ELF-1 (cell line): ENCODE data around the gene RPL10.
A peak's percentile ranks its signal among the peaks of the same experiment; 100 is the strongest.

Experiments used
- DNase-seq: peaks from one replicate; pipeline ENCODE4 v3.0.0-alpha.2; 2016; ENCODE audit warnings: low read depth, low spot score

RPL10 gene

DNA sequence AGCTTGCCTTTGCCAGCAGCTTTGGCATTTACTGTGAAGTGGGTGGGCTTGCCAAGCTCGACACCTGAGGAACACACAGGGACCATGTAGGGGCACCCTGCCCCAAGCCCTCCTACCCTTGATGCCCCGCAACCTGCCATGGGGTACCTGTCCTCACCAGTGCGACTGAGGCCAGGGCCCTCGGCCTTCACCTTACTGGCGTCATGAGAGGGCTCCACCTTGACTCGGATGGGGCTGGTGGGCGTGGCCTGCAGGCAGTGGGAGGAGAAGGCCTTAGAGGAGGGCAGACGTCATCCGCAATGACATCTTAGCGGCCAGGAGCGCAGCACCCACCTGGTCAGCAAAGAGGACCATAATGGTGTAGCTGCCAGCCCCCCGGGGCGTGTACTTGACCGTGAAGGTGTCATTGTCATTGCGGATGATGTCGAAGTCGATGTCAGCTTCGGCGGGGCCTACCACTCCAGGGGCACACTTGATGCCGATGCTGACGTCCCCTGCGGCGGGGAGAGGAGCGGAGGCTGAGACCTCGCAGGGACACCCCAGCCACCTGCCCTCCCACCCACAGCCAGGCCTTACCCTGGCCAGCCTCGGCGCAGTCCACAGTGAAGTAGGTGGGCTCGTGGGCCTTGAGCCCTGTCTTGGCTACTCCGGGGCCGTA, 36.0 kb upstream of the RPL10 start:
- DNase-seq: no peak

DNA sequence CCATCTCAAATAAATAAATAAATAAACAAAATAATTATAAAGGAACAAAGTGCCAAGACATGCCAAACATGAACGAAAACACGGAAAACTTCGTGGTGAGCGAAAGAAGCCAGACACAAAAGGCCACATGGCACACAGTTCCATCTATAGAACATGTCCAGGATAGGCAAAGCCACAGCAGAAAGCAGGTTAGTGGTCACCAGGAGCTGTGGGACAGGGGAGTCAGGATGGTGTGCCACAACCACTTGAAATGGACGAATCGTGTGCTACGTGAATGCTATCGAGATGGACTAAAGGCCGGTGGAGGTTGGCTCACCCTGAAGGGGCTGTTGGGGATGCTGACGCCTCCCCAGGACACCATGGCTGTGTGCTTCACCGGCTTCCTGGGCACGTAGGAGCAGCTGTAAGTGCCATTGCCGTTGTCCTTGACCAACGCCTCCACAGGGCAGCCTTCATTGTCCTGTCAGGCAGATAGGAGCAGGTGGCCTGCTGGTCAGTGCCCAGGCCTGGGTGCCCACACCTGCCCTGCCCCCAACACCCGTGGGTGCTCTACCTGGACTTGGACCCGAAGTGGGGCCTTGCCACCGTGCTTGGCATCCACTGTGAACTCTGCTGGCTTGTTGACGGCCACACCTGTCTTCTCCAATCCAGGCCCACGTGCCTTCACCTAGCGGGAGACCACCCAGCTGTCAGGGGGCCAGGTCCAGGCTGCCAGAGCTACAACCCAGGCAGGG, 34.3 kb upstream of the RPL10 start:
- no peak for DNase-seq

DNA sequence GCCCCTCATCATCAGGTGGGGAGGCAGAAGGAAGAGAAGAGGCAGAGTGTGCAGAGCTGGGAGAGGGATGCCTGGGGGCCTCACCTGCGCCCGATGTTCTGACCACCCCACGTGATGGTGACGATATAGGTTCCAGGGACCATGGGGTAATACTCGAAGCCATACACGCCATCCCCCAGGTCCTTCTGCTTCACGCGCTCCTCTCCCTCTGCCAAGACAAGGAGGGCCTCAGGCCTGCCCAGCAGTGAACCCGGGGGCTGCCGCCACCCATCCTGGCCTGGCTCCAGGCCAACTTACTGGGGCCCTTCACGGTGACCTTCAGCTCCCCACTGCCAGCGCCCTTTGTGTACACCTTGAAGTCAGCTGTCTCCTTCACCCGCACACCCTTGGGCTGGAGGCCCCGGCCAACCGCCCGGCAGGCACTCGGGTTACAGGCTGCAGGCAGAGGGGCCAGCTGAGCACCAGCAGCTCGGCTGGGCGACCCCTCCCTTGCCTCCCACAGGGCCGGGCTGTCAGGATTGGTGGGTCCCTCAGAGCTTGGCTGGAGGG, 33.1 kb upstream of the RPL10 start:
- DNase-seq: peak; percentile 42

DNA sequence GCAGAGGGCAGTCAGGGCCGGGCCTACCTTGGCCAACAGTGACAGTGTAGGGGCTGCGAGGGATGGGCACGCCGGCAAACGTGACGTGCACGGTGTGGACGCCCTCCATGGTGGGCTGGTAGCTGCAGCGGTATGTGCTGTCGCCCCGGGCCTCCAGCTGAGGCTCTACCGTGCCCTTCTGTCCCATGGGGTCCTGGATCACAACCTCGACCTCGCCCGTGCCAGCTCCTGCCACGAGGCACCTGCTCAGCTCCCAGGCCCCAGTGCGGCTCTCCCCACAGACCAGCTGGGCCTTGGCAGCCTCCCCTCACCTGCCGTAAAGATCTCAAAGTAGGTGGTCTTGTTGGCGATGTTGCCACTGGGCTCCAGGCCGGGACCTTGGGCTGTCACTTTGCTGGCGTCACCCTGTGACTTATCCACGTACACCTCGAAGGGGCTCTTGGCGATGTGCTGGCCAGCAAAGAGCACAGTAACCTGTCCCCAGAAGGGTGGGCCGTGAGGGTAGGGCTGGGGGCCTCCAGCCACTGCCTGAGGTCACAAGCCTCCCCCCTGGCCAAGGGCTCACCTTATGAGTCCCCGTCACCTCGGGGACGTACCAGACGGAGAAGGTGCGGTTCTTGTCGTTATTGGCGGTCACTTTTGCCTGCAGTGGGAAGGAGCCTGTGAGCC, 32.0 kb upstream of the RPL10 start:
- DNase-seq: no peak

DNA sequence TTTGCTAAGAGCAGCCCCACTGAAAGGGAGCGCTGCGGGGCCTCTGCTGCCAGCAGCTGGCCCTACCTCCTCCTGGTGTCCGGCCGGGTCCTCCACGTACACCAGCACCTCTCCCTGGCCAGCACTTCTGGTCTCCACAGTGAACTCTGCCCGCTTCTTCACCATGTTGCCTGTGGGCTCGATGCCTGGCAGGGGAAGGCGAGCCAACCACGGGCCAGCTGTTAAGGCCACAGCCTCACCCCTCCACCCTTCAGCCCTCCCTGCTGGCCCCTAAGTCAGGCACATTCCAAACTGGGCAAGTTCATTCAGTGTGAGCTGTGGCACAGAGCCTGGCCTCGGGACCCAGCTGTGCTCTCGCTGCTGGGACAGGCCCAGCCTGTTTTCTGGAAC, 31.5 kb upstream of the RPL10 start:
- no peak for DNase-seq

DNA sequence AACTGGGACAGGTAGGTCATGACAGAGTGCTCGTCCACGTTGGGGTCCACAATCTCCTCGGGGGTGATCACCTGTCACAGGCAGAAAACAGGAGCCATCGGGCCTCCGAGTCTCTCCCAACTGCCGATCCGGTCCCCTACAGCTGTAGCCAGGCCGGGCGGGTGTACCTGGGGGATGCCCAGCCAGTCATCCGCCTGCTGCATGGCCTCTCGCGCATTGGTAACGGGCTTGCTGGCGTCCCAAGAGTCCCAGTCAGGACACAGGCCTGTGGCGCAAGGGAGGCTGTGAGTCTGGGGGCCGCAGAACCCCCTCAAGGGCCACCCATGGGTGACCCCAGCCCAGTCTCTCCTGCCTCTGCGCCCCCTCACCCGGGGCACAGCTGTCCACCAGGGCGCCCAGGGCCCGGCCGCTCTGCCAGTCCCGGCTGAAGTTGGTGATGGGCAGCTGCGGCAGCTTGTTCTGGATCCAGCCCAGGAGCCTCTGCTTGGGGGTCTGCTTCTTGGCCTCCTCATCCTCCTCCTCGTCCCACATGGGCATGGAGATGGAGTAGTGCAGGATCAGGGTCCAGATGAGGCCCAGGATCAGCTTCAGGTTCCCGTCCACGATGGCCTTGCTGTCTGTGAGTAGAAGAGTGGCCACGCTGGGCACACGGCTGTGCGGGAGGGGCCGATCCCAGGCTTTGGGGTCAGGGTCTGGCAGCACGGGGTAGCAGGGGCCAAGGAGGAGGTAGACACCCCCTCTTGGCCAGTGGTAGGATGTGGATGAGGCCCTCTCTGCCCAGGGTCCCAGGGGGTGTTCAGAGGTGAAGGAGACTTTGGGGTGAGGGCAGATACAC, 30.5 kb upstream of the RPL10 start:
- no peak for DNase-seq

DNA sequence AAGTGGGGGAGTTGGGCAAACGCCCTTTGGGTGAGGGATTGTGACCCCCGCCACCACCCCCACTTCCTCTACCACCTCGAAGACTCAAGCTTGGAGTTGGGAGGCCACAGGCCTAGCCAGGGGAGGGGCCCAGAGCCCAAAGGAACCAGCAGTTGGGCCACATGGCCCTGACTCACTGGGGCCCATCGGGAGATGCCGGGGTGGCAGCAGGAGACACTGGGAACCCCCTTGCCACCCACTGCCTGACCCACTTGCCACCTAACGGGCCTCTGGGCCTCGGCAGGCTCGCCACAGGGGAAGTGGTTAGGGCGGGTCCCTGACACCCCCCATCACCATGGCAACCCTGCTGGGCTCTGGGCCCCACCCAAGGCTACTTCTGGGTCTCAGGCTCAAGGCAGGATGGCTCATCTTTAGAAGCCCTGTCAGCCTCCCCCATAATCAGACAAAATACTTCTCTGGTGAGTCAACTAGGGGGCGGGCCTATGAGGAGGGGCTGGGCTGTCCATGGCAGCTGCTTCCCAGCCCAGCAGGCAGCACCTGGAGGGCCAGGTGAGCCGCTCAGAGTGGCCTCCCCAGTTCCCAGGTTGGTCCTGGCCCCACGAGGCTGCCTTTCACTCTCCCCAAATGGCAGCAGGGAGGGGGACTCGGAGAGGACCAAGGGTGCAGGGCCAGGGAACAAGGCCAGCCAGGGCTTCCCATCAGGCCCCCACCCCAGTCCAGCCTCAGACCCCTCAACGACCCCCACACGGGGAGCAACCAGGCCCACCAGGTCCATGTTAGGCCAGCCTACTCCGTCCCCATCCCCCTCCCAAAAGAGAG, 29.3 kb upstream of the RPL10 start:
- DNase-seq: peak; percentile 90

DNA sequence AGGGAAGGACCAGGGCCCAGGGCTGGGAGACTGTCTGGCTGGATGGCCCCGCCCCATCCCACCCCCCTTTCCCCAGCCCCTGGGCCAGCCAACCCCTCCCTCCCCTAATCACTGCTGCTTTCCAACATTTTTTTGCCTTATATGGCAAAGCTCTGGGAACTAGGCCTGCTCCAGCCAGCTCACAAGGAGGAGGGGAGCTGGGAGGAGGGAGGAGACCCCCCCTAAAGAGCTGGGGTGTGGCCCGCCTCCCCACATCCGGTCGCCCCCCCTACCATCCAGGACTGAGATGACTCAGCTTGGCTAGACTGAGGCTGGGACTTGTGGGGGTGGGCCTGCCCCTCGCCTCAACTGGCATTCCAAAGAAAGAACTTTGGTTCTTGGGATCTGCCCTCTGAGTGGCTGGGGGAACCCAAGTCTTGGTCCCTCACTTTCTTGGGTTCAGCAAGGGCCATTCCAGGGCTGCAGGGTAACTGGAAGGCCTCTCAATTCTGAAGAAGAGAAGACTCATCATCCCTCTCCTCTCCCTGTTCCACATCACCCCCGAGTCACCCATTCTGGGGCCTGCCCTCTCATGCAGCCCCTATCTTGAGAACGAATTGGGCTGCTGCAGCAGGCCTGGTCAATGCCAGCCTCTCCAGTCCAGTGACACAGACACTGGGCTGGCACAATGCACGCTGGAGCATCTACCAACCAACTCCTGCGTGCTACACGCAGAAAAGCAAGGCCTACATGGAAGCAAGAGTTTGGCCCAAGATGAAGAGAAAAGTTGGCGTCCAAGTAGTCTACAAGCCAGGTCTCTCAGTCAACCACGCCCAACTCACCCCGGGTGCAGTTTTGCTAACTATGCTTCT, 28.5 kb upstream of the RPL10 start:
- DNase-seq: peak; percentile 97

DNA sequence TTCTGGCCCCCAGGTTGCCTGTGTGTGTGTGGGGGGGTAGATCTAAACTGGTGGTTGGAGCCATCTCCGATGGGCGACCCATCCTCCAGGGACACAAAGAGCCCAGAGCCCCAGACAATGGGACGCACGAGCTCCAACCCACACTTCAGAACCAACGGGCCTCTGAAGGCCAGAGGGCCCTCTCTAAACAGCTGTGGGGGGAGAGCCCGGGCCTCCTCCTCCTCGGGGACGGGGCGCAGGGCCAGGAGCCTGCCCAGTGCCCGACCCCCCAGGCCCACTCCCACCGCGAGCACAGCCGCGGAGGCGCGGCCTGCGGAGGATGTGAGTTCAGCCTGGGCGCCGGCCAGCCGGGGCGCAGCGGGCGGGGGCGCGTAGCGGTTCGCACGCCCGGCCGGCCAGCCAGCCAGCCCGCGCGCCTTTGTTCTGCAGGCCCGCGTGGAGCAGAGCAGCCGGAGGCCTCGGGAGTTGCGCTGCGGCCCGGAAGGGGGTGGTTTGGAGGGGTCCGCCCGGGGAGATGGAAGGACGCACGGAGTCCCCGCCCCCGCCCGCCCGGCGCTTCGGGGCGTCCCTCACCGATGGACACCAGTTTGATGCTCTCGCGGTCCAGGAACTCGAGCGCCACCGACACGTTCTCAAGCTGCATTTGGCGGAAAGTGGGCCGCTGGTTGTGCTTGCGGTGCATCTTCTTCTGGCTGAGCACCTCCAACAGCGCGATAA, 27.7 kb upstream of the RPL10 start:
- peak; percentile 41 for DNase-seq

DNA sequence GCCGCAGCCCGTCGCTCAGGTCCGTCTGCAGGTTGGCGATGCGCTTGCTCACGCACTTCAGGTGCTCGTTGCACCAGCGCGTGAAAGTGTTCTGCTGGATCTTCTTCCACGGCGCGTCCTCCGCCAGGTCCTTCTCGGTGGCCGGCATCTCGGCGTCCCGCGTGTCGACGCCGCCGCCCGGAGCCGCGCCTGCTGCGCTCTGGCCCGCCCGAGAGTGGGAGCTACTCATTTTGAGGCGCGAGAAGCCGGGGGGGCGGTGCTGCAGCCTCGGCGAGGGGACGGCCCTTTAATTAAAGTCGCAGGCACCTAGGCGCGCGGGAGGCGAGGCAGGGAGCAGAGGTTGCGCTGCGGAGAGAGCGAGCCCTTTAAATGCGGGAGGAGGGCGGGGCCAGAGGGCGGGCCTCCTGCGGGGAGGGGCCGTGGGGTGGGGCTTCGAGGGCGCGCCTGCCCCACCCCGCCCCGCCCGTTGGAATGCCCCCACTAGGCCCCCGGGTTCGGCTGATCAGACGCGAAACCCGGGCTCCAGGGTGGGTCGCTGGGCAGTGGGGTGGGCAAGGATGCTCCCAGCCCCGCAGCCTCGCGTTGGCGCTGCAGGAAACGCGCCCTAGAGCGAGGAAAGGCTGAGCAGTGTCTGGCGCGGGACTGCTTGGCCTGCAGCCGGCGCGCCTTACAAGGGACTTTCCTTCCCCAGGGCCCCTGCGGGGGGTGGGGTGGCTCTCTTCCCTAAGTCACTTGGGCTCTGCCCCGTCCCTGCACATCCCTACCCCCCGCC, 27.0 kb upstream of the RPL10 start:
- DNase-seq: peak; percentile 96

DNA sequence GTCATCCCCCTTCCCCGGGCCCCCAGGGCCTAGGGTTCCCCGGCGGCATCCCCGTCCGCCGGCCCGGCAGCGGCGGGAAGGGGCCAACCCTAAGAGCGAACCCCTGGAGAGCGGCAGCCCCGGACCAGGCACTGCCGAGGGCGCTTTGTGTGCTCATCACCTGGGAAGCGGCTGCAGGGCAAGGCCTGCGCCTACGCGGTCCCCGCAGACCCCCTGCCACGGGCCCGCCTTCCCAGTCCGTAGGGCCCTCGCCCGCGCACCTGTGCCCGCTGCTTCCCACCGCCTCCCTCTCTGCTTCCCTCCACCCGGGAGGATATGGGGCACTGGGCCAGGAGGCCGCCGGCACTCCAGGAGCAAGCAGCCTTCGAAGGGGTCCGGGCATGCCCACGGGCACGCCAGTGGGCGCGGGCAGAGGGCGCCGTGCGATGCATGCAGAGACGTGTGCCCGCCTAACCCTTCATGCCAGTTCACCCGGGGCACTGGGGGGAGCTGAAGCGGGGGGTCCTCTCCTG, 26.3 kb upstream of the RPL10 start:
- no peak for DNase-seq

DNA sequence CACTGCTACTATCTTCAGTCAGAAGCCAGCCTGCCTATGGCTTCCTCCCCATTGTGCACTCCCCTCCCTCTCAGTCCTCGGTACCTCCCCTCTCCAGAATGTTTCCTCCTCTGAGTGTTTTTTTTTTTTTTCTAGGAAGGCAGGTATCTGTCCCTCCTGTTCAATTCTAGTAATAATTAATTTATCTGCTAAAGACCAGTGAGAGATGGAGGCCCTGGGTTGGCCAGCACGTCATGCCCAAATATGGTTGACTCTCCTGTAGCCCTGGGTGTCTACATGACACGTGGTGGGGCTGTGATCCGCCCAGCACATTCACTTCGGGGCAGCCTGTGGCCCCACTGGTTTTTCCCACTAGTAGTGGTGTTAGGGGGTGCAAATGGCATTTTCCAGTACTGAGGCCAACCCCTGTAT, 25.6 kb upstream of the RPL10 start:
- DNase-seq: peak; percentile 58

DNA sequence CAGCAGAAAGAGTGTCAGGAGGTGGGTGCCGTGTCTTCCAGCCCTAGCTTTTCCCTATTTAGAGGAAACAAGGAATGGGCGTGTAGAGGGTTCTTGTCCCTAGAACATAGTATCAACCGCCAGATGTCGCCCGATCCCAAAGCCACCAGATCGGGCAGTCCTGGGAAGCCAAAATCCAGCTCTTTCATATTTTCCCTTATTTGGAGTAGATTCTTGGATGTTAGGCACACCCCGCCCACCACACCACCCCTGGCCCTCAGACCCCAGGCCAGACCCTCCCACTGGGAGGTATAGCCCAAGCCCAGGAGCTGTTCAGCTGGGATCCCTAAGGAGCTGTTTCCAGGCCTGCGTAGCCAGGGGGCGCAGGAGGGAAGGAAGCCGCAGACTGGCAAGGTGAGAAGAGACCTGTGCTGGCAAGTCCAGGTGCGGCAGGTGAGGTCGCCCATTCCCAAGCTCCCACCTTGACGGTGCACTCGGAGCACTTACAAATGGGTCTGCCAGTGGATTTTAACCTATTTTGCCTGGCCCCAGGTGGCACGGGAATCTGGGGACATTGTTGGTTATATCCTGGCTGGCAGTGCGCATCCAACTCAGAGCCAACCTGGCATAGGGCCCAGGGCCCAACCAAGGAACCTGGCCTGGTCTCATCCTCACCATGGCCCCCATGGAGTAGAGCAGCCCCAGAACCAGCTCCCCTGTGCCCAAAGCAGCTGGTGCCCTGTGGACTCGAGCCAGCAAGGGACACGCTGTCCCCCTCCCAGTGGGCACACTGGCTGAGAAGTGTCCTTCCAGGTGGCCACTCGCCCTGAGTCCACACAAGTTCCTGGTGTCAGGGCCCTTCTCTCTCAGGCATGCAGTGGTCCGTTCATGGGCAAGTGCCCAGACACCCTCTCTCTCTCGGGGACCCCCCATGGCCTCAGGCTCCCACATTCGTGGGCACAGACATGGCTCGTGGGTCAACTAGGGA, 24.6 kb upstream of the RPL10 start:
- peak; percentile 96 for DNase-seq

DNA sequence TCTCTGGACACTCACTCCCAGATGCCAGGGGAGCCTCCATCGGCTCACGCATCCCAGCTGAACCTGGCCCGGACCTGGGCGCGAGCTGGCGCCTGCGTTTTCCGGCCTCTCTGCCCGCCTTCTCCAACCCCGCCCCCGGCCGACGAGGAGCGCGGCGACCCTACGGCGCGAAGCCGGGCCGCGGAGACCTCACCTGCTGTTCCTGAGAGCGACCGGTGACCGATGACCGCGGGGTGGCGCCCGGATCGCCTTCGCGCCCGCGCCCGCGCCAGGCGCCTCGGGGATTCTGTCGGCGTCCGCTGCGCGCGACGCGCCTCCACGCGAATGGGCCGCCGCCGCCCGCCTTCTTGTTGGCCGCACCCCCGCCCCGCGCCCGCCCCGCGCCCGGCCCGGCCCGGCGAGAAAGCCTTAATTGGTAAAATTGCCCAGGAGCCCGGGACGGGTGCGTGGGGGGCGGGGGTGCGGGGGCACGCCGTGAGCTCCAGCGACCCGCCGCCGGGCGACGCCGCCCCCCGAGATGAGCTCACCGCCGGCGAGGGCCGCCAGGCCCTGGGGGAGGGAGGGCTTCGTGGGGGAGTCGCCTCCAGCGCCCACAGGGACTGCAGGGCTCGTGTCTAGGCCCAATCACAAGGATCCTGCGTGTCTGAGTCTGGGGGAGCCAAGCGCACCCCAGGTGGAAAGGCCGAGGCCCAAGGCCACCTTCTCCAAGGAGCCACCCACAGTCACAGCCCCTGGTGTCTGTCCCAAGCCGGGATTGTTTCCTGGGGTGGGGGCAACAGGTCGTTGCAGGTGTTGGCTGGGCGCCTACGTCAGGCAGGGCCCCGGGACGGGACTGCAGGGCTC, 23.6 kb upstream of the RPL10 start, which contains the start of gene FLNA:
Gene FLNA (minus strand): TSS at position 322 of the 843 bp plus-strand sequence. CDS start 3,389 bp downstream, outside the sequence.
- DNase-seq: peak; percentile 75

DNA sequence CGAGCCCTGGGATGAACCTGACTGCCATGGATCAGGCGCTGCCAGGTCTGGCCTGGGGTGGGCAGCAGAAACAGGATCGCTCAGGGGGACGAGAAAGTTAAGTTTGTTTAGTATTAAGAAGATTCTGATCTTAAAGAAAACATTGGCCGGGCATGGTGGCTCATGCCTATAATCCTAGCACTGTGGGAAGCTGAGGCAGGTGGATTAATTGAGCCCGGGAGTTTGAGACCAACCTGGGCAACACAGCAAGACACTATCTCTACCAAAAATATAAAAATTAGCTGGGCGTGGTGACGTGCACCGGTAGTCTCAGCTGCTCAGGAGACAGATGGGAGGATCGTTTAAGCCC, 23.0 kb upstream of the RPL10 start:
- no peak for DNase-seq

DNA sequence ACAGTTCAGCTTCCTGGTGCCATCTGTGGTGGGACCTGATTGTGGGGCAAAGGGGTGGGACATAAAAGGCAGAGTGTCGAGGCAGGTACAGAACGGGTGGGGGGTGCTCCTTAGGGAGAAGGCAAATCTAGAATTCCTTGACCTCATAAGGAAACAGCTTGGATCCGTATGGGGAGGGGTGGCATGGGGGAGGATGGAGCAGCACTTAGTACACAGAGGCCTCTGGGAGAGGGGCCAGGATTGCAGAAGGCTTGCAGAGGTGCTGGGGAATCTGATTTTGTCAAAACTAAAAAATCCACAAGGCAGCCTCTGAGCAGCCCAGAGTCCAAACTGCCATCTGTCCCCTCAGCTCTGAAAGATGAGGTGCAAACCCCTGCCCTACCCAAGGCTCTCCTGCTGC, 21.4 kb upstream of the RPL10 start:
- DNase-seq: no peak
